Measurements from ENCODE around the gene C19orf44. TPM values are rescaled to one million over a fixed set of nuclear protein-coding genes. Genes with fewer than 3 reads are reported as not detected.

Gene C19orf44
- total RNA-seq, 1 experiment from 2014 or later: 2.5 TPM

GRCh38 chr19:16554776-16555175 is 58.6 kb downstream of the C19orf44 start:
- DNase-seq (no peak), ATAC-seq (no peak)
- no peaks in the 10 kb centered on the region for H3K9me2 ChIP-seq (replicated peaks; ENCODE audit: low read length)
- H3K79me2 ChIP-seq (ENCODE audit: low read length): no peaks in the 10 kb centered on the region
- BruUV-seq (replicated peaks): no TSS peak
- H3K4me1 ChIP-seq (ENCODE audit: insufficient read depth, low read length): no peaks in the 10 kb centered on the region
- intact Hi-C loops (cut with micrococcal nuclease): no loop called here
- POLR2A ChIA-PET (ENCODE audit: unreplicated experiment): no interaction called here
- H4K20me1 ChIP-seq (ENCODE audit: low read length): no peaks in the 10 kb centered on the region
- no peaks in the 10 kb centered on the region for H3K9me3 ChIP-seq (ENCODE audit: low read length)
- peaks cover 13% of the 10 kb centered on the region; the same call in 1 of the 2 replicates for H3K36me3 ChIP-seq (ENCODE audit: low read depth, low read length)
- no peak overlapping the region for H3K27ac ChIP-seq (ENCODE audit: low read length)
- no peak for TF ChIP-seq EZH2 (IDR thresholded peaks at IDR 0.05; ENCODE audit: low read length, unreplicated experiment)
- no peak for TF ChIP-seq EZH2phosphoT487 (IDR thresholded peaks at IDR 0.05; ENCODE audit: borderline replicate concordance, low read length)
- TF ChIP-seq, protein P1, sequence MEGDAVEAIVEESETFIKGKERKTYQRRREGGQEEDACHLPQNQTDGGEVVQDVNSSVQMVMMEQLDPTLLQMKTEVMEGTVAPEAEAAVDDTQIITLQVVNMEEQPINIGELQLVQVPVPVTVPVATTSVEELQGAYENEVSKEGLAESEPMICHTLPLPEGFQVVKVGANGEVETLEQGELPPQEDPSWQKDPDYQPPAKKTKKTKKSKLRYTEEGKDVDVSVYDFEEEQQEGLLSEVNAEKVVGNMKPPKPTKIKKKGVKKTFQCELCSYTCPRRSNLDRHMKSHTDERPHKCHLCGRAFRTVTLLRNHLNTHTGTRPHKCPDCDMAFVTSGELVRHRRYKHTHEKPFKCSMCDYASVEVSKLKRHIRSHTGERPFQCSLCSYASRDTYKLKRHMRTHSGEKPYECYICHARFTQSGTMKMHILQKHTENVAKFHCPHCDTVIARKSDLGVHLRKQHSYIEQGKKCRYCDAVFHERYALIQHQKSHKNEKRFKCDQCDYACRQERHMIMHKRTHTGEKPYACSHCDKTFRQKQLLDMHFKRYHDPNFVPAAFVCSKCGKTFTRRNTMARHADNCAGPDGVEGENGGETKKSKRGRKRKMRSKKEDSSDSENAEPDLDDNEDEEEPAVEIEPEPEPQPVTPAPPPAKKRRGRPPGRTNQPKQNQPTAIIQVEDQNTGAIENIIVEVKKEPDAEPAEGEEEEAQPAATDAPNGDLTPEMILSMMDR (conservative IDR thresholded peaks at IDR 0.05; ENCODE audit: low read depth, low read length): no peak
- no peaks in the 10 kb centered on the region for H3K27me3 ChIP-seq (ENCODE audit: low read length)
- no peak overlapping the region for H3K4me3 ChIP-seq (ENCODE audit: low read length)
- H3F3A ChIP-seq (ENCODE audit: low read length, unreplicated experiment): no peaks in the 10 kb centered on the region
- CTCF ChIA-PET: no interaction called here
- H3K9ac ChIP-seq (ENCODE audit: low read length): no peak overlapping the region
- no peak overlapping the region for H3K4me2 ChIP-seq (ENCODE audit: low read length)
- H2AFZ ChIP-seq (ENCODE audit: low read length): no peak overlapping the region

DNA sequence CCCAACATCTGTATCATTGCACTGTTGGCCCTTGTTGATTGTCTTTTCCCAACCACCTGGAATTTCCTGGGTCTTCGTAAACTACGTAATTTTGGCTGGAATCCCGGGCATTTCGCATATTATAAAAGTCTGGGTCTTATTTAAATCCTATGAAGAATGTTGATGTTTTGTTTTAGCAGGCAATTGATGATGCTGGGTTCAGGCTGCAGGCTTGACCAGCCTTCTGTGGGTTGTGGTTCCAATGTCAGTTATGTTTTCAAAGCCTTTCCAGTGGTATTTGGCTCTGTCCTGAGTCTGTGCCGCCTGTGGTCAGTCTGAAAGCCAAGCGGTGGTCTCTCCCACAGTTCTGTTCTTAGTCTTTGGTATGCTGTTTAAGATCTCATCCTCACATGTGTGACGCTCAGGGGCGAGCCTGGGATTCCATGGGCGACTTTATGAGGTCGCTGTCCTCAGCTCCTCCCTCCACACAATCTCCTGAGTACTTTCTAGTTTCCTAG is 63.6 kb downstream of the C19orf44 start:
- H4K20me1 ChIP-seq (ENCODE audit: low read length): no peaks in the 10 kb centered on the region
- no TSS peak for BruUV-seq (replicated peaks)
- no peak for ATAC-seq

DNA sequence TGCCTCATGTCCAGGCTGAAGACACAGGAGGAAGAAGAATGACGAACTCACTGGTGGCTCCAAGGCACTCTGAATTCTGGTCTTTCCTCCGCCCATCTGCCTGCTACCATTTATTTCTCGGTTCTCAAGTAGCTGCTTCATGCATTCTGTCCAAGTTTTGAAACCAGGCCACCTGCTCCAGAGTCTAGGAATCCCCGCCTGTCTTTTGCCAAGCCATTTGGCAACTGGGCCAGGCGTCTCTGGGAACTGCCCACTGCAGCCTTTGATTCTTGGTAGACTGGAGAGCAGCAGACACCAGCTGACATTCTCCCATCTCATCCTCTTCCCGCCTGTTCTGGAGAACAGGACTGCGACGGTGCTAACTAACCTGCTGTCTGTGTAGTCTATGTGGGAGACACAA is 65.2 kb downstream of the C19orf44 start:
- ATAC-seq: no peak
- no peak overlapping the region for H2AFZ ChIP-seq (ENCODE audit: low read length)
- no peak overlapping the region for H3K4me3 ChIP-seq (ENCODE audit: low read length)
- H3K9me2 ChIP-seq (replicated peaks; ENCODE audit: low read length): no peaks in the 10 kb centered on the region
- H3K27me3 ChIP-seq (ENCODE audit: low read length): no peaks in the 10 kb centered on the region
- H3K36me3 ChIP-seq (ENCODE audit: low read depth, low read length): peaks cover 37% of the 10 kb centered on the region
- no peak for DNase-seq
- H4K20me1 ChIP-seq (ENCODE audit: low read length): no peaks in the 10 kb centered on the region
- no peaks in the 10 kb centered on the region for H3K9me3 ChIP-seq (ENCODE audit: low read length)
- no peaks in the 10 kb centered on the region for H3K79me2 ChIP-seq (ENCODE audit: low read length)
- no TSS peak for BruUV-seq (replicated peaks)
- POLR2A ChIA-PET (ENCODE audit: unreplicated experiment): no interaction called here
- TF ChIP-seq EZH2phosphoT487 (IDR thresholded peaks at IDR 0.05; ENCODE audit: borderline replicate concordance, low read length) (no peak), EZH2 (IDR thresholded peaks at IDR 0.05; ENCODE audit: low read length, unreplicated experiment) (no peak)
- TF ChIP-seq, protein P1 (conservative IDR thresholded peaks at IDR 0.05; ENCODE audit: low read depth, low read length): no peak
- intact Hi-C loops (cut with micrococcal nuclease): no loop called here
- no peak overlapping the region for H3K27ac ChIP-seq (ENCODE audit: low read length)
- H3K9ac ChIP-seq (ENCODE audit: low read length): no peak overlapping the region
- peaks cover 9% of the 10 kb centered on the region; the same call in 1 of the 2 replicates for H3K4me1 ChIP-seq (ENCODE audit: insufficient read depth, low read length)
- H3F3A ChIP-seq (ENCODE audit: low read length, unreplicated experiment): no peaks in the 10 kb centered on the region
- no peak overlapping the region for H3K4me2 ChIP-seq (ENCODE audit: low read length)
- CTCF ChIA-PET: no interaction called here

More for the DNA sequence above, 63.6 kb downstream of the C19orf44 start:
- Histone ChIP-seq H3K9me2 (replicated peaks; ENCODE audit: low read length) (no peaks in the 10 kb centered on the region), H2AFZ (ENCODE audit: low read length) (no peak overlapping the region), H3K4me3 (ENCODE audit: low read length) (no peak overlapping the region), H3F3A (ENCODE audit: low read length, unreplicated experiment) (no peaks in the 10 kb centered on the region), H3K4me1 (ENCODE audit: insufficient read depth, low read length) (peaks cover 5% of the 10 kb centered on the region; the same call in 1 of the 2 replicates), H3K27ac (ENCODE audit: low read length) (no peak overlapping the region), H3K9me3 (ENCODE audit: low read length) (no peaks in the 10 kb centered on the region), H3K36me3 (ENCODE audit: low read depth, low read length) (peaks cover 34% of the 10 kb centered on the region), H3K79me2 (ENCODE audit: low read length) (no peaks in the 10 kb centered on the region), H3K27me3 (ENCODE audit: low read length) (no peaks in the 10 kb centered on the region), H3K9ac (ENCODE audit: low read length) (no peak overlapping the region), H3K4me2 (ENCODE audit: low read length) (no peak overlapping the region)
- CTCF ChIA-PET: no interaction called here
- intact Hi-C loops (cut with micrococcal nuclease): no loop called here
- DNase-seq: no peak
- TF ChIP-seq EZH2 (IDR thresholded peaks at IDR 0.05; ENCODE audit: low read length, unreplicated experiment) (no peak), EZH2phosphoT487 (IDR thresholded peaks at IDR 0.05; ENCODE audit: borderline replicate concordance, low read length) (no peak)
- TF ChIP-seq, protein P1 (conservative IDR thresholded peaks at IDR 0.05; ENCODE audit: low read depth, low read length): no peak
- POLR2A ChIA-PET (ENCODE audit: unreplicated experiment): no interaction called here

Data from PC-3 (cell line).